GM21529 (cell line): ENCODE results near the gene SMIM24.
A peak's percentile ranks its signal among the peaks of the same experiment; 100 is the strongest.
"Not testable (repeated sequence)": the region's sequence is repeated elsewhere in the genome, so short reads cannot be mapped to it uniquely, and the experiment has no call there.

Experiments used
- ATAC-seq: cut with Tn5 transposase; IDR thresholded peaks from one replicate; pipeline ENCODE4 v1.9.1; 2021; ENCODE audit not compliant: unreplicated experiment

SMIM24 gene

GRCh38 chr19:3440082-3440481 is 40.2 kb downstream of the SMIM24 start:
- ATAC-seq: no peak

- peak; percentile 81 for ATAC-seq
Measured at GRCh38 chr19:3434630-3435553, 45.4 kb downstream of the SMIM24 start.

- no peak for ATAC-seq
Measured at GRCh38 chr19:3433805-3434540, 46.4 kb downstream of the SMIM24 start.

- no peak for ATAC-seq
Measured at GRCh38 chr19:3433313-3433712, 47.0 kb downstream of the SMIM24 start.

- no peak for ATAC-seq
Measured at GRCh38 chr19:3431760-3432397, 48.4 kb downstream of the SMIM24 start.

- ATAC-seq: not testable (repeated sequence)
Measured at GRCh38 chr19:3430366-3430680, 50.0 kb downstream of the SMIM24 start.

- ATAC-seq: no peak
Measured at GRCh38 chr19:3426433-3426832, 53.9 kb downstream of the SMIM24 start.
